LNCAP (cell line): Measurements from ENCODE around the gene MAST2.
A peak's percentile ranks its signal among the peaks of the same experiment; 100 is the strongest.

Source experiments
- TF ChIP-seq, protein P1 (sequence below): fragments of 450-650 bp; IDR thresholded peaks from 2 replicates; pipeline ENCODE4 v1.5.1; 2017; ENCODE audit warnings: mild to moderate bottlenecking

The MAST2 gene

DNA sequence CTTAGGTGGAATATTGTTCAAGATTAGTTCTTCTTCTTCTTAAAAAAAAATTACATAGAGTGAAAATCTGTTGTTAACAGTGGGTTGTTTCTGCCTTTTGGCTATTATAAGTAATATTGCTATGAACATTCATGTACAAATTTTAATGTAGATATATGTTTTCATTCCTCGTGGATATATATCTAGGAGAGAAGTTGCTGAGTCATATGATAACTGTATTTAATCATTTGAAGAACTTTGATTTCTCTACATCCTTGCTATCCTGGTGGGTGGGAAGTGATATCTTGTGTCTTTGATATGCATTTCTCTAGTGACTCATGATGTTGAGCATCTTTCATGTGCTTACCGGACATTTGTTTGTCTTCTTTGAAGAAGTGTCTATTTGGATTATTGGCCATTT is 29.9 kb downstream of the MAST2 start:
- TF ChIP-seq, protein P1, sequence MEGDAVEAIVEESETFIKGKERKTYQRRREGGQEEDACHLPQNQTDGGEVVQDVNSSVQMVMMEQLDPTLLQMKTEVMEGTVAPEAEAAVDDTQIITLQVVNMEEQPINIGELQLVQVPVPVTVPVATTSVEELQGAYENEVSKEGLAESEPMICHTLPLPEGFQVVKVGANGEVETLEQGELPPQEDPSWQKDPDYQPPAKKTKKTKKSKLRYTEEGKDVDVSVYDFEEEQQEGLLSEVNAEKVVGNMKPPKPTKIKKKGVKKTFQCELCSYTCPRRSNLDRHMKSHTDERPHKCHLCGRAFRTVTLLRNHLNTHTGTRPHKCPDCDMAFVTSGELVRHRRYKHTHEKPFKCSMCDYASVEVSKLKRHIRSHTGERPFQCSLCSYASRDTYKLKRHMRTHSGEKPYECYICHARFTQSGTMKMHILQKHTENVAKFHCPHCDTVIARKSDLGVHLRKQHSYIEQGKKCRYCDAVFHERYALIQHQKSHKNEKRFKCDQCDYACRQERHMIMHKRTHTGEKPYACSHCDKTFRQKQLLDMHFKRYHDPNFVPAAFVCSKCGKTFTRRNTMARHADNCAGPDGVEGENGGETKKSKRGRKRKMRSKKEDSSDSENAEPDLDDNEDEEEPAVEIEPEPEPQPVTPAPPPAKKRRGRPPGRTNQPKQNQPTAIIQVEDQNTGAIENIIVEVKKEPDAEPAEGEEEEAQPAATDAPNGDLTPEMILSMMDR: no peak

DNA sequence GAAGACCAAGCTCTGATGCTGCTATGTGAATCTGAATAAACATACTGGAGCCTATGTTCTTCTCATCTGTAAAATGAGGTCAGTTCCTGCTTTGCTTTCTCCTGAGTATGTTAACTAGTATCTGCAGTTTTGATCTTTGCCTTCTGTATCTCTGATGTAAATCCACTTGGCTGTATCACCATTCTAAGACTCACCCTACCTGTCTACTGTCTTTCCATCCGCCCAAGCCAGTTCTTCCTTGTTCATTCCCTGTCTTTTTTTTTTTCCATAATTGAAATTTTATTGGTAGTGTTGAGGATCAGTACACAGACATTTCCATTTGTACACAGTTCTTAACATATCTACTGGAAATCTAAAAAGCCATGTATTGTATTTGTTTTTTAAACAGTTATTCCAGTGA is 31.3 kb downstream of the MAST2 start:
- TF ChIP-seq, protein P1: no peak

- TF ChIP-seq, protein P1: no peak
Measured at GRCh38 chr1:45836451-45836850, 33.0 kb downstream of the MAST2 start.

DNA sequence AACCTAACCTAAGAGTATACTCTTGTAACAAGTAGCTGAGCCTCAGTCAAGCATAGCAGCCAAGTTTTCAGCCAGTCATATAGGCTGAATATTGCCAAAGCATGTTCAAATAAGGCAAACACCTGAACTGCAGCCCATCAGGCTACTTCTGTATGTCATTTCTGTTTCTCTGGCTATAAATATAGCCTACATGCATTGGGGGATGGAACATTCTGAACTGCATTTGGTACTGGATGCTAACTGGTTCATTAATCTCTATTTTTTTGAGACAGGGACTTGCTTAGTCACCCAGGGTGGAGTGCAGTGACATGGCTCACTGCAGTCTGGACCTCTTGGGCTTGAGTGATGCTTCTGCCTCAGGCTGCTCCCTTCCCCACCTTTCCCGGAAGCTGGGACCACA is 37.3 kb downstream of the MAST2 start:
- TF ChIP-seq, protein P1: no peak

GRCh38 chr1:45842786-45843185 is 39.4 kb downstream of the MAST2 start:
- TF ChIP-seq, protein P1: no peak

DNA sequence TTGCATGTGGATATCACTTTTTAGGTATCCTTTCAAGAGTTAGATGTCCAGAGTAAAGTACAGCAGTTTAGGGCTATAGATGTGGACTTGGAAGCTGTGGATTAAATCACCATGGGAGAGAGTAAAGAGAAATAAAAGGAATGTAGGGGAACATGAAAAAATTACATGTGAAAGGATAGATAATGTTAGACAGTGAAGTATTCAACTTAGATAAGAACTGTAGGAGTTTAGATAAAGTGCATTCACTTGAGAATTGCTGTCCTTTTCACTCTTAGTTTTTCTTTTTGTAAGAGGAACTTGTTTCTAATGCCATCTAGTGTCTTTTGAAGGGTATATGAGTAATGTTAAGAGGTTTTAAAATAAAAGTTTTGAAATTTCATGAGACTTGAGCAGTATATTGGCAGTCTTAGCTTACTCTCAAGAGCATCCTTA is 40.1 kb downstream of the MAST2 start:
- TF ChIP-seq, protein P1: peak; percentile 35; the same call in 1 of the 2 replicates

GRCh38 chr1:45846931-45847330 is 43.5 kb downstream of the MAST2 start:
- TF ChIP-seq, protein P1: no peak

- TF ChIP-seq, protein P1: no peak
Measured at GRCh38 chr1:45848097-45848496, 44.7 kb downstream of the MAST2 start.
